CD4-positive, alpha-beta T cell (primary cell): ENCODE results near the gene DENND1A. TPM values are rescaled to one million over a fixed set of nuclear protein-coding genes. Genes with fewer than 3 reads are reported as not detected.

Experiments used
- ATAC-seq: fragments of 200-7000 bp; cut with Tn5 transposase; one replicate; pipeline ENCODE4 v1.10.0; 2022; ENCODE audit warnings: mild to moderate bottlenecking; ENCODE audit not compliant: poor library complexity
- CTCF ChIA-PET: fragments of 350-600 bp; sonication (Branson Sonifier 250); formaldehyde crosslinking; loops from one replicate; lab custom pipeline; 2021; ENCODE audit warnings: antibody characterized with exemption, inconsistent platforms; lab: Charles Lee
- POLR2A ChIA-PET: fragments of 350-600 bp; sonication (Branson Sonifier 250); formaldehyde crosslinking; loops from one replicate; lab custom pipeline; 2021; ENCODE audit warnings: antibody characterized with exemption, inconsistent platforms; lab: Charles Lee
- DNase-seq, 14 experiments: peaks; one replicate each; pipeline ENCODE4 v3.0.0-alpha.2; 2013 to 2020; ENCODE audit warnings: mixed read lengths in 2 of 14
- H3K27ac ChIP-seq, 2 donors: one replicate each; pipeline versions ENCODE4 v1.5.1 to v1.7.0; 2013; ENCODE audit warnings: low read length in 2 of 2, low read depth in 1 of 2, mild to moderate bottlenecking in 1 of 2
- H3K27me3 ChIP-seq, 2 experiments: 1 replicate in 1 of 2; 2 replicates in 1 of 2; pipeline versions ENCODE4 v1.6.1 to v1.7.0; 2013; ENCODE audit warnings: low read length in 2 of 2, control low read depth in 1 of 2, mild to moderate bottlenecking in 1 of 2, moderate library complexity in 1 of 2; ENCODE audit not compliant: insufficient read depth in 2 of 2, control insufficient read depth in 1 of 2
- H3K36me3 ChIP-seq: one replicate; pipeline ENCODE4 v1.6.1; 2013; ENCODE audit warnings: low read length, control low read depth; ENCODE audit not compliant: insufficient read depth
- H3K4me1 ChIP-seq: one replicate; pipeline ENCODE4 v1.6.1; 2013; ENCODE audit warnings: low read length, control low read depth; ENCODE audit not compliant: insufficient read depth
- H3K4me3 ChIP-seq: one replicate; pipeline ENCODE4 v1.5.1; 2013; ENCODE audit warnings: mild to moderate bottlenecking, low read length, moderate library complexity
- H3K9me3 ChIP-seq, 2 experiments: 1 replicate in 1 of 2; 2 replicates in 1 of 2; pipeline versions ENCODE4 v1.6.1 to v1.7.0; 2013; ENCODE audit warnings: low read length in 2 of 2, mild to moderate bottlenecking in 2 of 2, control low read depth in 1 of 2, moderate library complexity in 1 of 2; ENCODE audit not compliant: control insufficient read depth in 1 of 2, insufficient read depth in 1 of 2
- H3K27ac Mint-ChIP-seq: one replicate; pipeline ENCODE4 v1.8.0; 2020; ENCODE audit warnings: mixed read lengths
- H3K27me3 Mint-ChIP-seq: one replicate; pipeline ENCODE4 v1.8.0; 2021; ENCODE audit warnings: mixed read lengths
- H3K36me3 Mint-ChIP-seq: one replicate; pipeline ENCODE4 v1.8.0; 2021; ENCODE audit warnings: low read depth, mixed read lengths
- H3K4me1 Mint-ChIP-seq: one replicate; pipeline ENCODE4 v1.8.0; 2021; ENCODE audit warnings: low read depth, mixed read lengths
- H3K4me3 Mint-ChIP-seq: one replicate; pipeline ENCODE4 v1.8.0; 2020; ENCODE audit warnings: mild to moderate bottlenecking, mixed read lengths
- H3K9me3 Mint-ChIP-seq: one replicate; pipeline ENCODE4 v1.8.0; 2020; ENCODE audit warnings: mixed read lengths
- CTCF ChIP-seq: fragments of 200-600 bp; IDR thresholded peaks from one replicate; pipeline ENCODE4 v1.8.0; 2022; ENCODE audit warnings: antibody characterized with exemption, mild to moderate bottlenecking
- intact Hi-C, 2 experiments: fragments of 100-400 bp; cut with DNase I in 1 of 2; cut with micrococcal nuclease in 1 of 2; formaldehyde crosslinking; loops; one replicate each; pipeline versions ENCODE4 v1.15.1 to v1.9.0; 2023 to 2025; cut with DNase I, micrococcal nuclease
- total RNA-seq, 174 experiments: library from RNA in 2 of 174; stranded (reverse) in 2 of 174; gene quantifications; one replicate each; pipeline ENCODE4 v1.2.3 and lab custom pipeline; 2021 to 2026

The DENND1A gene
- total RNA-seq, 2 experiments from 2014 or later, result 20.0 to 20.6 TPM

- Mint-ChIP-seq H3K4me3 (no peak overlapping the region), H3K27me3 (peaks cover 12% of the 10 kb centered on the region), H3K9me3 (no peaks in the 10 kb centered on the region), H3K36me3 (peaks cover 4% of the 10 kb centered on the region), H3K27ac (no peak overlapping the region), H3K4me1 (no peaks in the 10 kb centered on the region)
- Histone ChIP-seq H3K27me3 (peaks cover 9 to 12% of the 10 kb centered on the region in 2 experiments), H3K4me3 (no peak overlapping the region), H3K27ac (no peak overlapping the region), H3K9me3 (no peaks in the 10 kb centered on the region), H3K36me3 (peaks cover 4% of the 10 kb centered on the region), H3K4me1 (peaks cover 9% of the 10 kb centered on the region)
- CTCF ChIA-PET, result no interaction called here
- intact Hi-C loops, result no loop called here
- ATAC-seq, result no peak
- TF ChIP-seq CTCF, result no peak
- POLR2A ChIA-PET, result no interaction called here
- no peak for DNase-seq
These were observed 550.8 kb downstream of the DENND1A start for GRCh38 chr9:123378956-123379660.

GRCh38 chr9:123378025-123378424 is 551.9 kb downstream of the DENND1A start:
- H3K36me3 Mint-ChIP-seq, result peaks cover 4% of the 10 kb centered on the region
- peaks cover 16 to 17% of the 10 kb centered on the region in 2 experiments for H3K27me3 ChIP-seq
- H3K27me3 Mint-ChIP-seq, result peaks cover 16% of the 10 kb centered on the region
- no peaks in the 10 kb centered on the region for H3K9me3 Mint-ChIP-seq
- ATAC-seq (no peak), DNase-seq (no peak)
- ChIA-PET POLR2A (no interaction called here), CTCF (no interaction called here)
- intact Hi-C loops, result no loop called here
- H3K4me3 Mint-ChIP-seq, result no peak overlapping the region
- H3K27ac Mint-ChIP-seq, result no peak overlapping the region
- H3K4me1 Mint-ChIP-seq, result no peaks in the 10 kb centered on the region
- peaks cover 9% of the 10 kb centered on the region for H3K4me1 ChIP-seq
- no peak overlapping the region for H3K27ac ChIP-seq
- TF ChIP-seq CTCF, result no peak
- no peaks in the 10 kb centered on the region for H3K9me3 ChIP-seq
- H3K36me3 ChIP-seq, result no peaks in the 10 kb centered on the region
- no peak overlapping the region for H3K4me3 ChIP-seq

GRCh38 chr9:123377211-123377971 is 552.5 kb downstream of the DENND1A start:
- H3K27me3 ChIP-seq, result peaks cover 21 to 23% of the 10 kb centered on the region in 2 experiments
- no peak overlapping the region for H3K27ac ChIP-seq
- no peak overlapping the region for H3K4me3 ChIP-seq
- no peak overlapping the region for H3K4me3 Mint-ChIP-seq
- POLR2A ChIA-PET, result no interaction called here
- TF ChIP-seq CTCF, result no peak
- H3K36me3 Mint-ChIP-seq, result peaks cover 4% of the 10 kb centered on the region
- CTCF ChIA-PET, result no interaction called here
- intact Hi-C loops, result no loop called here
- H3K27me3 Mint-ChIP-seq, result peaks cover 21% of the 10 kb centered on the region
- no peak overlapping the region for H3K27ac Mint-ChIP-seq
- DNase-seq (no peak), ATAC-seq (no peak)
- no peaks in the 10 kb centered on the region for H3K4me1 Mint-ChIP-seq
- H3K36me3 ChIP-seq, result no peaks in the 10 kb centered on the region
- peaks cover 9% of the 10 kb centered on the region for H3K4me1 ChIP-seq
- no peaks in the 10 kb centered on the region for H3K9me3 ChIP-seq
- H3K9me3 Mint-ChIP-seq, result no peaks in the 10 kb centered on the region
